ENCODE results near the gene KLHL29. TPM values are rescaled to one million over a fixed set of nuclear protein-coding genes. Genes with fewer than 3 reads are reported as not detected.
"Not testable (repeated sequence)": the region's sequence is repeated elsewhere in the genome, so short reads cannot be mapped to it uniquely, and the experiment has no call there.

KLHL29 gene
- total RNA-seq, 1 experiment from 2014 or later, result 12.2 TPM

GRCh38 chr2:23388294-23388693 lies 3.3 kb downstream of the KLHL29 start:
- TF ChIP-seq CTCF (conservative IDR thresholded peaks at IDR 0.05; ENCODE audit: low read depth, low read length) (no peak), EZH2 (IDR thresholded peaks at IDR 0.05; ENCODE audit: borderline replicate concordance, low read depth, low read length, poor library complexity, severe bottlenecking) (no peak)
- intact Hi-C loops (cut with micrococcal nuclease; ENCODE audit: unreplicated experiment), result no loop called here
- Histone ChIP-seq H3K36me3 (ENCODE audit: insufficient read depth, low read length, poor library complexity, severe bottlenecking) (no peaks in the 10 kb centered on the region), H3K27me3 (replicated peaks; ENCODE audit: insufficient read depth, low read depth, low read length, poor library complexity) (no peaks in the 10 kb centered on the region), H3K27ac (ENCODE audit: low read depth, low read length, poor library complexity, severe bottlenecking) (no peak overlapping the region), H3K4me3 (ENCODE audit: low read depth, low read length, poor library complexity, severe bottlenecking) (no peak overlapping the region), H3K9me3 (ENCODE audit: low read depth, low read length, poor library complexity, severe bottlenecking) (no peaks in the 10 kb centered on the region), H3K4me1 (ENCODE audit: insufficient read depth, low read length, poor library complexity, severe bottlenecking) (peaks cover 45% of the 10 kb centered on the region)
- CTCF ChIA-PET, result no interaction called here
- POLR2A ChIA-PET (ENCODE audit: low non-redundant PET), result no interaction called here
- no peak for DNase-seq (ENCODE audit: low spot score)
- BruUV-seq (replicated peaks), result TSS peak; percentile 20

- H3K36me3 ChIP-seq (ENCODE audit: insufficient read depth, low read length, poor library complexity, severe bottlenecking), result no peaks in the 10 kb centered on the region
- no peak for DNase-seq (ENCODE audit: low spot score)
- no peak for TF ChIP-seq CTCF (conservative IDR thresholded peaks at IDR 0.05; ENCODE audit: low read depth, low read length)
- TF ChIP-seq EZH2 (IDR thresholded peaks at IDR 0.05; ENCODE audit: borderline replicate concordance, low read depth, low read length, poor library complexity, severe bottlenecking), result no peak
- POLR2A ChIA-PET (ENCODE audit: low non-redundant PET), result no interaction called here
- no peak overlapping the region for H3K4me3 ChIP-seq (ENCODE audit: low read depth, low read length, poor library complexity, severe bottlenecking)
- no TSS peak for BruUV-seq (replicated peaks)
- H3K27me3 ChIP-seq (replicated peaks; ENCODE audit: insufficient read depth, low read depth, low read length, poor library complexity), result no peaks in the 10 kb centered on the region
- no peaks in the 10 kb centered on the region for H3K9me3 ChIP-seq (ENCODE audit: low read depth, low read length, poor library complexity, severe bottlenecking)
- peaks cover 45% of the 10 kb centered on the region for H3K4me1 ChIP-seq (ENCODE audit: insufficient read depth, low read length, poor library complexity, severe bottlenecking)
- intact Hi-C loops (cut with micrococcal nuclease; ENCODE audit: unreplicated experiment), result no loop called here
- H3K27ac ChIP-seq (ENCODE audit: low read depth, low read length, poor library complexity, severe bottlenecking), result peak overlapping the region; percentile 43
- CTCF ChIA-PET, result no interaction called here
Measured at GRCh38 chr2:23388756-23389514, 4.0 kb downstream of the KLHL29 start.

GRCh38 chr2:23390152-23390551 lies 5.2 kb downstream of the KLHL29 start:
- POLR2A ChIA-PET (ENCODE audit: low non-redundant PET), result no interaction called here
- CTCF ChIA-PET, result no interaction called here
- H3K27me3 ChIP-seq (replicated peaks; ENCODE audit: insufficient read depth, low read depth, low read length, poor library complexity), result no peaks in the 10 kb centered on the region
- BruUV-seq (replicated peaks), result no TSS peak
- no peaks in the 10 kb centered on the region for H3K9me3 ChIP-seq (ENCODE audit: low read depth, low read length, poor library complexity, severe bottlenecking)
- no peaks in the 10 kb centered on the region for H3K36me3 ChIP-seq (ENCODE audit: insufficient read depth, low read length, poor library complexity, severe bottlenecking)
- H3K4me3 ChIP-seq (ENCODE audit: low read depth, low read length, poor library complexity, severe bottlenecking), result no peak overlapping the region
- peaks cover 51% of the 10 kb centered on the region for H3K4me1 ChIP-seq (ENCODE audit: insufficient read depth, low read length, poor library complexity, severe bottlenecking)
- H3K27ac ChIP-seq (ENCODE audit: low read depth, low read length, poor library complexity, severe bottlenecking), result peak overlapping the region; percentile 43
- DNase-seq (ENCODE audit: low spot score), result no peak
- TF ChIP-seq EZH2 (IDR thresholded peaks at IDR 0.05; ENCODE audit: borderline replicate concordance, low read depth, low read length, poor library complexity, severe bottlenecking) (no peak), CTCF (conservative IDR thresholded peaks at IDR 0.05; ENCODE audit: low read depth, low read length) (no peak)
- intact Hi-C loops (cut with micrococcal nuclease; ENCODE audit: unreplicated experiment), result no loop called here

- POLR2A ChIA-PET (ENCODE audit: low non-redundant PET); intact Hi-C loops (cut with micrococcal nuclease; ENCODE audit: unreplicated experiment); BruUV-seq (replicated peaks); H3K36me3 ChIP-seq (ENCODE audit: insufficient read depth, low read length, poor library complexity, severe bottlenecking); CTCF ChIA-PET; H3K9me3 ChIP-seq (ENCODE audit: low read depth, low read length, poor library complexity, severe bottlenecking); H3K27ac ChIP-seq (ENCODE audit: low read depth, low read length, poor library complexity, severe bottlenecking); DNase-seq (ENCODE audit: low spot score); H3K27me3 ChIP-seq (replicated peaks; ENCODE audit: insufficient read depth, low read depth, low read length, poor library complexity); H3K4me3 ChIP-seq (ENCODE audit: low read depth, low read length, poor library complexity, severe bottlenecking): not testable (repeated sequence)
- H3K4me1 ChIP-seq (ENCODE audit: insufficient read depth, low read length, poor library complexity, severe bottlenecking), result peaks cover 51% of the 10 kb centered on the region
Measured at GRCh38 chr2:23391237-23391736, 6.3 kb downstream of the KLHL29 start.
